Measurements from ENCODE around the gene CREBRF.
"Not testable (repeated sequence)": the region's sequence is repeated elsewhere in the genome, so short reads cannot be mapped to it uniquely, and the experiment has no call there.

The CREBRF gene

DNA sequence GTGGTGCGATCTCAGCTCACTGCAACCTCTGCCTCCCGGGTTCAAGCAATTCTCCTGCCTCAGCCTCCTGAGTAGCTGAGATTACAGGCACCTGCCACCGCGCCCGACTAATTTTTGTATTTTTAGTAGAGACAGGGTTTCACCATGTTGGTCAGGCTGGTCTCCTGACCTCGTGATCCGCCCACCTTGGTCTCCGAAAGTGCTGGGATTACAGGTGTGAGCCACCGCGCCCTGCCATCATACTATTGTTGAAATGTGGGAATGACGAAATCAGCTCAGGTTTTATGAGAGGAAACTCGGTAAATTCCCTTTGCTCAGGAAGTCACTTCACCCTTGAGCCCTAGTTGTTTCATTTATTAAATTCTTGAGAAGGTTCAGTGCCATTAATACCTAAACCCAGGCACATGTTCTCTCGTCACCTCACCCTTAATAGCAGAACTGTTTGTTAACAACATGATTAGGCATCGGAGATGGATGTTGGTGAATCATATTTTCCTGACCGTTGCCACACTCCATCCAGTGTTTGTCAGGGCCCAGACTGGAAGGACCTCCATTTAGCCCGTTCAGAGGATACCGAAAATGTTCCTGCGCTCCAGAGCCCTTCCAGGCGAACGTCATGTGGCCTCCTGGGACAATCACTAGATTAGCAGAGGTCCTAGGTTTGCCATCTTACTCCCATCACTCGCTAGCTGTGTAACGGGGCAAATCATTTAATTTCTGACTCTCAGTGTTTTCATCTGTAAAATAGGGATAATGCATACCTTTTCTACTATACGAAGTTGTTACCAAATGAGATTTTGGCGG lies 20.0 kb upstream of the CREBRF start:
- DNase-seq, result no peak

DNA sequence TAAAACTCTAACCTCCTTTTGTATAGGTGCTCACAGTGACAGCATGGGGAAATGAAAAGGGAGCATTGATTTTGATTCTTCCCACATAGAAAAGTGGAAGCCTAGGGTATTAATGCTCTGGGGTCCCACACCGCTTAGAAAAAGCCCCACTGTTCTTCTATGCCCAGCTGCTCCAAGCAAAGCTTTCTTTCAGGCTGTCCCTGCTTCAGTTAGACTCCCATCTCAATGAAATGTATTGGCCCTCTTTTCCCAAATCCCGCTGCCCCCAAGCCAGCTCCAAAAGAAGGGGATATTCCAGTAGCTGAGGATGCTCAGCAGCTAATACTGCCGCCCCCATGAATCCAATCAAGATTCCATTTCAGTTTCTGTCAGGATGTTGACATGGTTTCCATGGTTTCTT lies 17.0 kb upstream of the CREBRF start:
- no peak for DNase-seq

DNA sequence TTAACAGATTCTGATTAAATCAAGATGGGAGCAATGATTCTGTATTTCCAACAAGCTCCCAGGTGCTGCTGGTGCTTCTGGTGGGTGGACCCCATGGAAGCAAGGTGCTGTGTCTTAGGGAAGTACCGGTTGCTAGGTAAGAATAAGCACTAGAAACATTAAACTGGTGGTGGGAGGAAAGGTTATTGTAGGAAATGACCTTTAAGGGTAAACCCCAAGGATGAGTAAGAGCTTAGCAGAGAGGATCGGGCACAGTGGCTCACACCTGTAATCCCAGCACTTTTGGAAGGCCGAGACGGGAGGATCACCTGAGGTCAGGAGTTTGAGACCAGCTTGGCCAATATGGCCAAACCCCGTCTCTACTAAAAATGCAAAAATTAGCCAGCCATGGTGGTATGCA lies 16.2 kb upstream of the CREBRF start:
- no peak for DNase-seq

DNA sequence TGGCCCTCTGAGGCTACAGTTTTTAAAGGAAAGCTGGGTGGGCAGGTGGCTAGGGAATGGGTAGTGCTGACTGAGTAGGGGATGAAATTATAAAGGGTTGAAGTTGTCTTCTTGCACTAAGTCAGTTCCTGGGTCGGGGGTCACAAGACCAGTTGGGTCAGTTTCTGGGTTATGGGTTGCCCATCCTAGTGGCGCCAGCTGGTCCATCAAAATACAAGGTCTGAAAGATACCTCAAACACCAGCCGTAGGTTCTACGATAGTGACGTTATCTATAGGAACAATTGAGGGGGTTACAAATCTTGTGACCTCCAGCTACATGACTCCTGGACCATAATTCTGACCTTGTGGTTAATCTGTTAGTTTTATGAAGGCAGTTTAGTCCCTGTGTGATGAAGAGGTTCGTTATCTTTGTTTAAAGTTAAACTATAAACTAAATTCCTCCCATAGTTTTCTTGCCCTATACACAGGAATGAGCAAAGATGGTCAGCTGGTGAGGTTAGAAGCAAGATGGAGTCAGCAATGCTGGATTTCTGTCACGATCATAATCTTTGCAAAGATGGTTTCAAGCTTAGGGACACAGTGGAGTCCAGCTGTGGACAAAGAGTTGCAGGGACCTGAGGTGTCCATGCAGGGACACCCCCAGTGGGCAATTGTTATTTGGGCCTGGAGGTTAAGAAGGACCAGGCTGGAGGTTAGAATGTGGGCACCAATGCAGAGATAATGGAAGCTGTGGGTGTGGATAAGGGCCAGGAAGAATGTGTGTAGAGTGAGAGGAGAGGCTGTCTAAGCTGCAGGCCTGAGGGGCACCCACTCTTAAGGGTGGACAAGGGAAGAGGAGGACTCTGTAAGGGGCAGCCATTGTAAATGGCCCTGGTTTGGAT lies 14.0 kb upstream of the CREBRF start:
- DNase-seq, result no peak

DNA sequence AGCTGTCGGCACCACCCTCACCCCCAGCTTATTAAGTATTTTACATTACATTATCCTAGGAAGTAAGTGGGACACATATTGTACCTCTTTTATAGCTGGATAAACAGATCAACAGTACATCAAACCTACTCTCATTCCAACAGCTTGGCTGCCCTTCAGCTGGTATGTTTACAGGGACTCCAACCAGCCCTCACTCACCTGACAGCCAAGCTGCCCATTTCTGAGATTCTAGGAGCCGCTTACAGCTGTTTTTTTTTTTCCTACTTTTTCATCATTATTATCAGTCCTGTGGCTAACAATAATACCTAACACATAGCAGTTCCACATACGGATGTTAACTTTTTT lies 13.4 kb upstream of the CREBRF start:
- DNase-seq, result no peak

DNA sequence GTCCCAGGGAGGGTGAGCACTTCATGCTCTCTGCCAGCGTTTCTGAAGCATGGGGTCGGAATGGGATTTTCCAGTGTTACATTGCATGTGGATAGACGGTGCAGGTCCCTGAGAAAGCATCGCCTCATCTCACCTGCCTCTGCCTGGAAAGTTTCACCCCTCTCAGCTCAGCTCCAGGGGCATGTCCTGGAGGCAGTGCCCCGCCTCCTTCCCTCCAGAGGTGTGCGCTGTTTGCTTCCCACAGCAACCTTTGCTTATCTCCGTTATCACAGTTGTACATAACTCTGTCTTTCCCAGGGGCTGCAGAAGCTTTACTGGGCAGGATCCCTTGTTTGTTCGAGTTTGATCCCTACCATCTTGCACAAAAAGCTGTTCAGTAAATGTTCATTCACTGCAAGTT lies 10.7 kb upstream of the CREBRF start:
- no peak for DNase-seq

DNA sequence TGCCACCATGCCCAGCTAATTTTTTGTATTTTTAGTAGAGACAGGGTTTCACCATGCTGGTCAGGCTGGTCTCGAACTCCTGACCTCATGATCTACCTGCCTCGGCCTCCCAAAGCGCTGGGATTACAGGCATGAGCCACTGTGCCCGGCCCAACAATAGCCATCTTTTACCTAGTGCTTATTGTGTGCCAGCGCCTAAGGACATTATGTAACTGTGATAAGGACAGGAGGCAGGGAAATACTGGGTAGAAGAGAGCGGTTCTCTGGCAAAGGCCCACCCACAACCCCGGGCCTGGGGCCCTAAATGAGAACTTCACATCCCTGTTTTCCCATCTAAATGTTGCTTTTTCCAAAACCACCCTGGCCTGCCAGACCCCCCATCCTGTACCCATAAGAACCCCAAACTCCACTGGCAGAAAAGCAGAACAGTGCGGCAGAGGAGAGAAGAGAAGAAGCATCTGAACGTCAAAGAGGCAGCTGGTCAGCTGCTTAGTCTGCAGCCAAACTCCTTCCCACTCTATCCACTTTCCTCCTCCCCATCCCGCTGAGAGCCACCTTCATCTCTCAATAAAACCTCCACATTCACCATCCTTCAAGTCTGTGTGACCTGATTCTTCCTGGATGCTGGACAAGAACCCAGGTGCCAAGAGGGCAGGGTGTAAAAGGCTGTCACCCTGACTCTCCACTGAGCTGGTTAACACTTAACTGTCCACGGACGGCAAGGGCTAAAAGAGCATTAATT lies 8.9 kb upstream of the CREBRF start:
- not testable (repeated sequence) for DNase-seq

DNA sequence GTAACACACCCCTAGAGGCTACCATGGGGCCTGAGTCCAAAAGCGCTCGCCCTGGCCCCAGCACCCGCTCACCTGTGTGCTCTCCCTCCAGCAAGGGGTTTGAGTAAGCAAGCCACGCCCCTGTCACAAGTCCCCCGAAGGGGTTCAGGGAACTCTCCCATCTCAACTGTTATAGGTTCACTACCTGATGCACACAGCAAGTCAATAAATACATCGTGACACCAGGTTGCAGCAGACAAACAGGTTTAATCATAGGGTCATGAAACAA lies 8.4 kb upstream of the CREBRF start:
- no peak for DNase-seq

DNA sequence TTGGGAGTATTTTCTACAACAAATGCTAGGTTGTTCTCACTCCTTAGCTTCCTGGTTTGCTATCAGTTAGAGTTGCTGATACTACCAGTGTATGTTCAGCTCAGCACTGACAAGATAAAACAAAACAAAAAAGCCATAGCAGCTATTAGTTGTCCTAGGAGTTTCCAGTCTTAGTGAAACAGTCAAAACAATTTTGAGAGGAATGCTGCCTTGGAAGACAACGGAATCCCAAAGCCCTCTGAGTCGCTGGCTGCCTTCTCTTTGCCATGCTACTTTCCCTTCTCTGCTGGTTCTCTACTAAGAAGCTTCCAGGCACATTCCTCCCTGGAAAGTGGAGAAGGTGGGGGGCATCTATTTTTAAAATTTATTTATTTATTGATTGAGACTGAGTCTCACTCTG lies 5.4 kb upstream of the CREBRF start:
- no peak for DNase-seq

DNA sequence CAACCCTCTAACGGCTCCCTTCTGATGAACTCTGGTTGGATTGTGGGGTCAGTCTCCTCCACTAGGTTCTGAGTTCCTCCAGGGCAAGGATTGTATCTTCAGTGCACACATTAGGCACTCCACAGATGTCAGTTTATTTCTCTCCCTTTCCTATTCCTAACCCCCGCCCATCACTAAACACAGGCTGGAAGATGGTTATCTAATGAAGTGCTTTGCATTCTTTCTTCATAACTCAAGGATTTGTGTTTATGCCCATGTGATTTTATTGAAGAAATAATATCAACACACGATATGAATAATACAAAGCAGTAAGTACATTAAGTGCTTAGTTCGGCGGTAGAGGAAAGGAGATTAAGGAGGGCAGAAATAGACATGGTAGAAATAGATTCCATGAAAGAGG lies 4.4 kb upstream of the CREBRF start:
- no peak for DNase-seq

DNA sequence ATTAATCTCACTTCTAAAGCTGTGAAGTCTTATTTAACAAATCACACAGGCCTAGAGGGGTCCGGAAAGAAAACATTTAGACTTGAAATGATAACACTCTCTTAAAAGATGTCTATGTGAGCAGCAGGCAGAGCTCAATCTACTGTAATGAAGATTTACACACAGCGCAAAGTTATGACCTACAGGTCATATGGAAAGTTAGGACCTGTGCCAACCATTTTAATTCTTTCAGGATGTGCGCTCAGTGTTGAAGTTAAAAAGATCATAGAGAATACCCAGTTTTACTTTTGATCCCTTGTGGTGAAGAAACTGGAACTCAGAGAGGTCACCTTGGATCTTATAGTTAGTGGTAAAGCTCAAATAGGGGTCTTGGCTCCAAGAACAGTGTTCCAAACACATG lies 3.1 kb upstream of the CREBRF start:
- DNase-seq, result no peak

DNA sequence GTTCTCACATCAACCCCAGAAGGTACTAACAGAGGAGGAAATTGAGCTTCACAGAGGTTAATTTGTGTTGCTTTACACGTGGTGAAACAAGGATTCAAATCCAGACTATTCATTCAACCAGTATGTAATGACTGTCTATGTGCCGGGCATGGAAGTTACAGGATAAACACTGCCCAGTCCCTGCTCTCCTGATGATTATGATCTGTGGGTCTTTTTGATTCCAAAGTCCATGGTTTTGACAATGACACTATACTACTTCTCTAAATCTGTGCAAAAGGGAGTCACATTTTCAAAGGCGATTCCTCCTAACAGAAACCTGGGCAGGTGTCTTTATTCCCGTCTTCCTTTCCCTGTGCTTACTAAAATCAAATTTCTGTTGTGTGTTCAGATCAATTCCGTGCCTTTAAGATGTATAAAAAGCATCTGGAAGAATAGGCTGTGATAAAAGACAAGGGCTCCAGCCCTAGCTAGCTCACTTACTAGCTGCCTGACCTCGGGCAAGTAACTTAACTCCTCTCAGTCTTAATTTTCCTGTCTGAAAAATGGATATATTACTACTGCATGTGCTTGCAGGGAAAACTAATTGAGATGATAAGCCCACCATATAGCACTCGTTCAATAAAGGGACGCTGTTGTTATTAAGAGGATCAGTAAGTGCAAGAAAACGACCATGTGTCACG lies 970 bp upstream of the CREBRF start:
- DNase-seq, result no peak

DNA sequence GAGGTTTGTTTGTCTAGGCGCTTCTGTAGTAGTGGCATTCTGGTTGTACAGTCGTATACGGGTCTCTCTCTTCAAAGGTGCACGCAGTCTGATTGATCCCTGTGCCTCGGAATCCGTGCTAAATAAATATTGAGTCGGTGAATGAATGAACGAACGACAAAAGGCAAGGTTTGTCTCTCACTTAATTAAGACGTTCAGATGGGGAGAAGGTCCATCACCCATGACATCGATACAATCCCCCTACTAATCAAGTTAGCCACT lies 500 bp upstream of the CREBRF start:
- DNase-seq, result no peak

DNA sequence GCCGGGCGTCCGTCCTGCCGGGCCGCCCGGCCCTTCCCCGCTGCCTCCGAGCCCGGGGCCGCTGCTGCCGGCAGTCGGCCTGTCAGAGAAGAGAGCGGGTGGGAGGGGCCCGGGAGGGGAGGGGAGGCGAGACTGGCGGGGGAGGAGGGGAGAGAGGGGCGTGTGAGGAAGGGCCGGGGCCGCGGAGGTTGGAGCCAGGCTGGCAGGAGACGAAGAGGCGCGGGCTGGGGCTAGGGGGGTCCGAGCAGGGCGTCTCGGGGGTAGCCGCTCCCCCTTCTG lies 570 bp downstream of the CREBRF start:
- DNase-seq, result no peak

DNA sequence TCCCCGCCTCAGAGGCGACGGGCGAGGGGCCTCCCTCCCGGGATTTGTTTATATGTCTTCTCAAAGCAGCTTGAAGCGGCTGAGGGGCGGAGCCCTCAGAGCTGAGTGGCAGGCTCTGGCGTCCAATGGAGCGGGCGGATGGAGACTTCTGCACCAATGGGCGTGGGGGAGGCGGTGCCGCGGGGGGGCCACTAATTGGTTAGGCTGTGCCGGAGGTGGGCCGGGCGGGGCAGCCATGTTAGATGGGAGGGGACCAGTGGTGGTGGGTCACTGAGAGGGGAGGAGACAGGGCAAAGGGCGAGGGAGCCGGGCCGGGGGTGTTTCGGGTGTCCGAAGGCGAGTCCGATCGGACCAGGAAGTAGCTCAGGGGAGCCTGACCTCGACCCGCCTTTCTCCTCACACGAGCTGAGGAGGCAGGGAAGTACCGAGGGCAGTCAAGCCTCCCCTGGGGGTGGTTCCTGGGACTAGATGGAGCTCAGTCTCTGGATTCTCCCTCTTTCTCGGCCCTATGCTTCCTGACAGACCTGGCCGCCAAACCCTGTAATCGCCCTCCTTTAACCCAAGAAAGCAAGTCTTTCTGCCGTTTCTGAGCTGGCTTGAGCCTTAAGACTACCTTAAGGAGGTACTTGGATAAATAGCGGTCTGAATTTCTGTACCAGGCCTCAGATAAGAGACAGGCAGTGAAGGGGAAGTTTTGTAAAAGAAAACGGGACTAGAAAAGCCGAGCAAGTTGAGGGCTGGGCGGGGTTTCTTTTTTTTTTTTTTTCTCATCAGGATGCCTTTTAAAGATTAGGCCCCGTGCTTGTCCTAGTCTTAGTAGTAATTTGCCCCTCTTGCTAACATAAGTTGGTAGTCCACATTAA lies 1.1 kb downstream of the CREBRF start:
- DNase-seq, result peak; percentile 95

DNA sequence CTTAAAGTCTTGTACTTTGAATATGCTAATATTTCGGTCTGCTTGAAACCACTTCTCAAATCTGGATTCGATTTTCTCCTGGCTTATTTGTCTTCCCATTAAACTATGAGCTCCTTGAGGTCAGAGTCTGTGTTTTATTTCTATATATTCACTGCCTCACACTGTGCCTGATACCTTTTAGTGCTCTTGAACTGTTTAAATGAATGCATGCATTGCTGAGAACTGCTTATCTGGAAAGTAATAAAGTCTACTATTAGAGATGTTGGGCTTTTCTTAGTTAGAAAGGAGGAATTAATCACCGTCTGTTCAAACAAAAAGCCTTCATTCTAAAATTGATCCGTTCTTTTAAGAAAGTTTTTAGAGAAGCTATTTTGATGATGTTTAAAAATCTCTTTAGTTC lies 6.0 kb downstream of the CREBRF start:
- DNase-seq, result no peak

DNA sequence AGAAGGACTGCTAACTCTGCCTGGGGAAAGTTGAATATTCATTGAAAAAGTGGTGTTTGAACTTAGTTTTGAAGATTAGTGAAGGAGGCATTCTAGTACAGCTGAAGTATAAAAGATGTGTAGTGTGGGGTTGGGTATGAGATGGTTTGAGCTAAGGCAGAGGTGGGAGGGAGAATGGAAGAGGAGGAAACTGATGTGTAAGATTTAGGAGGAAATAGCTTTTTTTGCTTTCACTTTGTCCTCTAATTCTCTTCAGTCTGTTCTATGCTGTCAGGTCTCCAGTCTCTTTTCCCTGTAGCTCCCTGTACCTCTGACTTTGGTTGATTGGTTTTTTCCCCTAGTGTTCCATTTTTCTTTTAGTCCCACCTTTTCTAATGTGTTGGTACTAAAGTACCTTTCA lies 9.0 kb downstream of the CREBRF start:
- DNase-seq, result no peak

DNA sequence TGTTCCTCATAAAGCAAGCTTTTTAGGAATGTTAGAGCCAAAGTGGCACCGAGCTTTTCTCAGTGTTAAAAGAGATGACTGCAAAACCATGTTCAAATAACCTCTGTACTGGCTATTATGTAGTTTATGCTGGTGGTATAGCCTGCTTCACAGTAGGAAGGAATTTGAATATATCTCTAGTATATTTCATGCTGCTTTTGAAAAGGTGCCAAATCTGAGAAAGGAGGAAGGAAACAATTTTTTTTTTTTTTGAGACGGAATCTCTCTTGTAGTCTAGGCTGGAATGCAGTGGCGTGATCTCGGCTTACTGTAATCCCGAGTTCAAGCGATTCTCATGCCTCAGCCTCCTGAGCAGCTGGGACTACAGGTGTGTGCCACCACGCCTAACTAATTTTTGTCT lies 13.5 kb downstream of the CREBRF start:
- DNase-seq, result peak; percentile 2

DNA sequence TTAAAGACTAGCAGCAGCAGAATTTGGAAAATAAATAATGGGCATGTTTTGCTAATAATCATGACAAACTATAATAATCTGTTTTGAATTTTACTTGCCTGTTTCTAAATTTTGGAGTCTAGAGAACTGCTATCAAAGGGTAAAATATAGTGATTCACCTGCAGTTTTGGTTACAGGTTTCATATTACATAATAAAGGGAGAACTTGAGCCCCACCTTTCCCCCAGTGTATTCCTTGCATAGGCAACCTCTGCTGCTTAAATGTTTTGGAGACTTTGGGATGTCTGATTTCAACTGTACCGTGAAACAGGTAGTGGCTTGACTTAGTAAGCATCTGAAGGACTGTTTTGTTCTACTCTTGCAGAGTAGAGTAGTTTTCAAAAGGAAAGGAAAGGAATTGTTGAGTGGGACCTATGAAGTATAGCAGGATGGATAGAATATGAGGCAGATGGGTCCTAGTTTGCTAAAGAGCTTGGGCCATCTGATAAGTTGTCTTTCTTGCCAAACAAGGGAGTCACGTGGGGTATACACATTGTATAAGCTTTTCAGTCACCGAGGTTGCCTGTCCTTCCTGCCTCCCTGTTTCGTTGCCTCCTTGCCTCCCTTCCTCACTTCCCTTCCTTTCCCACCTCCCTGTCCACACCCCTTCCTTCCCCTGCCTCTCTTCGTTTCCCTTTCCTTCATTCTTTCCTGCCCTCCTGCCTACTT lies 19.1 kb downstream of the CREBRF start:
- DNase-seq, result no peak

DNA sequence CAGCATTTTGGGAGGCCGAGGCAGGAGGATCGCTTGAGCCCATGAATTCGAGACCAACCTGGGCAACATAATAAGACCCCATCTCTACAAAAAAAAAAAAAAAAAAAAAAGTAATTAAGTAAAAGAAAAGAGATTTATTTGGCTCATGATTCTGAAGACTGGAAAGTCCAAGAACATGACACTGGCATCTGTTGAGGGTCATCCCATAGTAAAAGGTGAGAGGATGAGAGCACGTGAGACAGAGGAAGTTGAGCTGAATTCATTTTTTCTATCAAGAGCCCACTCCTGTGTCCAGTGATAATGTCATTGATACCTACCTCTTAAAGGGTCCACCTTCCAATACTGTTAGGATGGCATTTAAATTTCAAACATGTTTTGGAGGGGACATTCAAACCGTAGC lies 19.8 kb downstream of the CREBRF start:
- no peak for DNase-seq

DNA sequence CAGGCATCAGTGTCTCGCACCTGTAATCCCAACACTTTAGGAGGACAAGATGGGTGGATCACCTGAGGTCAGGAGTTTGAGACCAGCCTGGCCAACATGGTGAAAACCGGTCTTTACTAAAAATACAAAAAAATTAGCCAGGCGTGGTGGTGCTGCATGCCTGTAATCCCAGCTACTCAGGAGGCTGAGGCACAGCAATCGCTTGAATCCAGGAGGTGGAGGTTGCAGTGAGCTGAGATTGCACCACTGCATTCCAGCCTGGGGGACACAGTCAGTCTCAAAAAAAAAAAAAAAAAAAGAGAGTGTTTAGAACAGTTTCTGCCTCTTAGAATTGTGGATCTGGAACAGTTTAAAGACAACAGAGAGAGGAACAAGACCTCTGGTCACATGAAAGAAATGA lies 20.3 kb downstream of the CREBRF start:
- DNase-seq, result not testable (repeated sequence)

DNA sequence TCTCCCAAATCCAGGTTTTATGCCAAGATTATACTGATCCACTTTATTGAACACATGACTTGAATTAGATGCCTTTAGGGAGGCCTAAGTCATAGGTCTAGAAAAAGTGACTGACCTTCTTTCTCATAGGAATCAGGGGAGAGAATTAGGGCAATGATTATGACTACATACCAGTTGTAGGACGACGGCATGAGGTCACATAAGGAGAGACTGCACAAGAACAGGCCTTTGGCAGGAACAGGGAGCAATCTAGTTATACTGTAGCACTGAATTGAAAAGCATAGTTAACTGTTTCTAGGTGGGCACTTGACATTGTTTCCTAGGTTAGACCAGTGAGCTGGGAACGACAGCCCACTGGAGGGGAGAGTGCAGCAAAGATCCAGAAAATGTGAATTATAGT lies 22.7 kb downstream of the CREBRF start:
- no peak for DNase-seq
